Muscle layer of duodenum (tissue), 2 donors: Measurements from ENCODE around the gene AKNA.

Experiments
- H3K27ac ChIP-seq: one replicate; pipeline ENCODE4 v1.7.0; 2013; ENCODE audit warnings: mild to moderate bottlenecking, low read length
- H3K27me3 ChIP-seq: one replicate; pipeline ENCODE4 v1.7.0; 2013; ENCODE audit warnings: low read depth, mild to moderate bottlenecking, control low read depth, low read length
- H3K36me3 ChIP-seq, 2 donors: one replicate each; pipeline ENCODE4 v1.7.0; 2013; ENCODE audit warnings: low read length in 2 of 2, control low read depth in 1 of 2, mild to moderate bottlenecking in 1 of 2; ENCODE audit not compliant: insufficient read depth in 2 of 2, control insufficient read depth in 1 of 2
- H3K4me1 ChIP-seq, 2 donors: one replicate each; pipeline ENCODE4 v1.7.0; 2013; ENCODE audit warnings: low read length in 2 of 2, mild to moderate bottlenecking in 2 of 2, control low read depth in 1 of 2, moderate library complexity in 1 of 2; ENCODE audit not compliant: insufficient read depth in 2 of 2, control insufficient read depth in 1 of 2
- H3K4me3 ChIP-seq, 2 donors: one replicate each; pipeline ENCODE4 v1.7.0; 2013; ENCODE audit warnings: low read length in 2 of 2, low read depth in 1 of 2, mild to moderate bottlenecking in 1 of 2
- H3K9me3 ChIP-seq, 2 donors: one replicate each; pipeline ENCODE4 v1.7.0; 2013; ENCODE audit warnings: low read length in 2 of 2, control low read depth in 1 of 2, mild to moderate bottlenecking in 1 of 2; ENCODE audit not compliant: control insufficient read depth in 1 of 2
- donor health status: healthy.

Gene AKNA

DNA sequence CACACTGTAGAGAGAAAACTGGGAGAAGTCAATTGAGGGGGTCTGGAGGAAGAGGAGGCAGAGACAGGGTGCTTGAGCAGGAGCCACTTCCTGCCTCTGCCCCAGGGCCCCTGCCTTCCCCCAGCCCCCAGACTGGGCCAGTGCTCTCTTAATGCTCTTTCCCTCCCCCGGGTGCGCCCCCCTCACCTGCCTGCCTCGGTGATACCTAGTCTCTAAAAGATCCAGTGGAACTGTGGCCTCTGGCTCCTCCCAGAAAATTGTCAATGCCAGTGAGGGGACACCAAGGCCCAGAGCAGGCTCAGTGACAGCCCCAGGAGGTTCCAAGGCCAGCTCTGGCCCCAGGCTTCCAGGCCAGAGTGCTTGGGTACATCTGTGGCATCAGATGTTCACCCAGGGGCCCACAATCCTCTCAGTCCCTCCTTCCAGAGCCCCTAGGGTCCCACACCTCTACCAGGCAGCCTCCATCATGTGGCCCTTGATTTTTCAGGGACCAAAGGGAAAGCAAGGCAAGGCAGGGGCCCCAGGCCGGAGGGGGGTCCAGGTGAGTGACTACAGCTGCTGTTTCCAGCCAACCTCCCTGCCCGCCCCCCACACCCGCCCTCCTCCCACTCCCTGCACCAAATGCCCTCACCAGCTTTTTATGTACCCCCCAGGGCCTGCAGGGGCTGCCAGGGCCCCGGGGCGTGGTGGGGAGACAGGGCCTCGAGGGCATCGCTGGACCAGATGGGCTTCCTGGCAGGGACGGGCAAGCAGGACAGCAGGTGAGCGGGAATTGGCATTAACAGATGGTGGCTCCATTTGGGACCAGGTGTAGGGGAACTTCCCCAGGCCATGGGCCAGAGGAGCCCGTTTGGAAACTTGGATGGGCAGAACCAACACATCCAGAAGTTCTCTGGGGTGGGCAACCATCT, 98.0 kb downstream of the AKNA start:
- H3K4me3 ChIP-seq = no peak overlapping the region
- H3K27me3 ChIP-seq = no peaks in the 10 kb centered on the region
- H3K4me1 ChIP-seq = no peaks in the 10 kb centered on the region
- peaks cover 2 to 5% of the 10 kb centered on the region in 2 donors for H3K9me3 ChIP-seq
- peaks cover 0 to 15% of the 10 kb centered on the region in 2 donors for H3K36me3 ChIP-seq
- H3K27ac ChIP-seq = no peak overlapping the region

DNA sequence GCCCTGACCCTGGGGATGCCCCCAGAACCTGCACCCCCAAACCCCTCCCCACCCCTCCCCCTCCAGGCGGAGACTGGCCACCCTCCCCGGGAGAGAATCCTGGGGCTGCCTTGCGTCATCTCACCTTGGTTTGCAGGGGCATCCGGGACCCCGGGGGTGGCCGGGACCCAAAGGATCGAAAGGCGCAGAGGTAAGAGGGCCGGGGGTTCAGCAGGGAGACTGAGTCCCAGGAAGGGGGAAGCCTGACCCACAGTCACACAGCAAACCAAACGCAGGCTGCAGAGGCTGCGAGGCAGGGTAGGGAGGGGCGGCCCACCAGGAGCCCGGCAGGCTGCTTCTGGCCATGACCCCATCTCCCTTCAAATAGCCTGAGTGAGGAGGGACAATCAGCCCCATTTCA, 98.7 kb downstream of the AKNA start:
- Histone ChIP-seq H3K27ac (no peak overlapping the region), H3K27me3 (no peaks in the 10 kb centered on the region), H3K36me3 (peaks cover 0 to 10% of the 10 kb centered on the region in 2 donors), H3K4me1 (no peaks in the 10 kb centered on the region), H3K4me3 (no peak overlapping the region), H3K9me3 (no peaks in the 10 kb centered on the region)

DNA sequence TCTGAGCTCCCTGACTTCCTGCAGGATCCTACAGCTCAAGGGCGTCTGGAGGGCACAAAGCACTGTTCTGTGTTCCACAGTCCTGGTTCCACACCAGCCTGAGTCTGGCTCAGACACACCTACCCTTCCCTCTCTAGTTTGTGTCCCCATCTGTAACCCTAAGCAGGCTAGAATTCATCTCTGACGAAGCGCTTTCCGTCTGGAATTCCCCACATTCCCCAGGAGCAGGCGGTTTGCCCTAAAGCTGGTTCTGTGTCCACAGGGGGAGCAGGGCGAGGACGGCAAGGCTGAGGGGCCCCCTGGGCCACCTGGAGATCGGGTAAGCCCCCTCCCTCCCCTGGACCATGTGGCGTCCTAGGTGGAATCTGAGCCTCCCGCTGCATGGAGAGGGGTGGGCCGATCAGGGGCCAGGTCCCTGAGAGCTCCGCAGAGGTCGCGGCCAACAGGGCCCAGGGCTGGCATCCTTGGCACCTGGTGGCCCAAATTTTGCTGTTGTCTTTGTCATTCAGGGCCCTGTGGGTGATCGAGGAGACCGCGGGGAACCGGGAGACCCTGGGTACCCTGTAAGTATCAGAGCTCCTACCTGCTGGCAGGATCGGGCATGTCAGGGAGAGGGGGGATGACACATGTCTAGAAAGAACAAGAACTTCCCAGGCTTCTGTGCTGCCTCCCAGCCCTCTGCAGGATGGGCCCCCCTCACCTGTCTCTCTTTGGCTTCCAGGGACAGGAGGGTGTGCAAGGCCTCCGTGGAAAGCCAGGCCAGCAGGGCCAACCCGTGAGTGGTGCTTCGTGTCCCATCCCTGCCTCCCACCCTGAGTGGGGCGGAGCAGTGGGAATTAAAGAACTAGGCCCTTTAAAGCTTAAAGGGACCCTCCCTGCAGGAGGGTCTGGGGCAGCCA, 99.3 kb downstream of the AKNA start:
- no peak overlapping the region for H3K4me3 ChIP-seq
- H3K27ac ChIP-seq = no peak overlapping the region
- H3K36me3 ChIP-seq = peaks cover 0 to 10% of the 10 kb centered on the region in 2 donors
- H3K4me1 ChIP-seq = no peaks in the 10 kb centered on the region
- no peaks in the 10 kb centered on the region for H3K27me3 ChIP-seq
- H3K9me3 ChIP-seq = no peaks in the 10 kb centered on the region

DNA sequence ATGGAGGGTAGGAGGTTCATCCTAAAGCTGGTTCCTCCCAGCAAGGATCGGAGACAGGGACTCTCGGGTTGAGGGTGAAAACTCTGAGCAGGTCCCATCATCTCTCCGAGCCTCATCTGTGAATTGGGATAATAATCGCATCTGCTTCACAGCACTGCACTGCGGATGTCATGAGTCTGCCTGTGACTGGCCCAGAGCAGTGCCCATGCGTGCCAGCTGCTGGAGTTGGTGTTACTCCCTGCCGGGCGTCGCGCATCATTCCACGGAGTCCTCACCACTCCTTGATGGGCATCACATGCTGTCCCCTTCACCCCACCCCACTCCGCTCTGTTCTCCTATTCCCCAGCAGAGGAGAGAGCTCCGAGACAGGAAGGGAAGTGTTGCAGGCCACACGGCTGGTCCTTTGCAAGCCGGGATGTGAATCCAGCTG, 100.0 kb downstream of the AKNA start:
- no peak overlapping the region for H3K4me3 ChIP-seq

DNA sequence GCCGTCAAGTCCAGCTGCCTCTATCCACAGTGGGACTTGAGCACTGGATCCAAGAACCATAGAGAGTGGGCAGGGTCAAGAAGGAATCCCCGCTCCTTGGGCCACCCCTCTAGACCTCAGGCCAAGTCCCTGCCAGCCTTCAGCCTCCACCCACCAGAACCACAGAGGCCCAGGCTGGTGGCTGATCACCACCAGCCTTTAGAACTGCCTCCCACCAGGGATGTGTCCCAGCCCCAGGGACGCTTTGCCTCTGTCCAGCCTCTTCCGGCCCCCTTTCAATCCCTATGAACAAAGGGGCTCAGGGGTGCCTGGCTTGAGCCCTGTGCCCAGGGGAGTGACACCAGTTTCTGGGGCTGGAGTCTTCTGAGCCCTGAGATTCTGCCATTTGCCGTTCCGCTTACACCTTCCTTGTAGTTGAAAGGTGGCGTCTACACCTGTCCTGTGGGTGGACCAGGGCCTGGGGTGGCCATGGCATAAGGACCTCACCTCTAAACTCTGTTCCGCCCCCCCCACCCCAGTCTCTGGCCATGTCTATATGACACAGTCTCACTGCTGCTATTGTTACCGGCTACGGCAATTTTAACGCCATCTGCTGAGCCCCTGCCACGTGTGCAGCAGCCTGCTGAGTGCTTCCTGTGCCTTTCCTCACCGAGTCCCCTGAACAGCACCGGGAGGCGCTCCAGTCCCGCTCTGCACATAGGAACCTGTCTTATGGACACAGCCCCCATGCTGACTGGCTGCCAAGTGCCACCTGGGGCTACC, 100.6 kb downstream of the AKNA start:
- no peak overlapping the region for H3K27ac ChIP-seq
- H3K9me3 ChIP-seq = no peaks in the 10 kb centered on the region
- H3K4me1 ChIP-seq = no peaks in the 10 kb centered on the region
- H3K27me3 ChIP-seq = no peaks in the 10 kb centered on the region
- peaks cover 0 to 10% of the 10 kb centered on the region in 2 donors for H3K36me3 ChIP-seq
- H3K4me3 ChIP-seq = no peak overlapping the region

More for the DNA sequence above, 100.0 kb downstream of the AKNA start:
- Histone ChIP-seq H3K27me3 (no peaks in the 10 kb centered on the region), H3K27ac (no peak overlapping the region), H3K36me3 (peaks cover 0 to 10% of the 10 kb centered on the region in 2 donors), H3K4me1 (no peaks in the 10 kb centered on the region), H3K9me3 (no peaks in the 10 kb centered on the region)

DNA sequence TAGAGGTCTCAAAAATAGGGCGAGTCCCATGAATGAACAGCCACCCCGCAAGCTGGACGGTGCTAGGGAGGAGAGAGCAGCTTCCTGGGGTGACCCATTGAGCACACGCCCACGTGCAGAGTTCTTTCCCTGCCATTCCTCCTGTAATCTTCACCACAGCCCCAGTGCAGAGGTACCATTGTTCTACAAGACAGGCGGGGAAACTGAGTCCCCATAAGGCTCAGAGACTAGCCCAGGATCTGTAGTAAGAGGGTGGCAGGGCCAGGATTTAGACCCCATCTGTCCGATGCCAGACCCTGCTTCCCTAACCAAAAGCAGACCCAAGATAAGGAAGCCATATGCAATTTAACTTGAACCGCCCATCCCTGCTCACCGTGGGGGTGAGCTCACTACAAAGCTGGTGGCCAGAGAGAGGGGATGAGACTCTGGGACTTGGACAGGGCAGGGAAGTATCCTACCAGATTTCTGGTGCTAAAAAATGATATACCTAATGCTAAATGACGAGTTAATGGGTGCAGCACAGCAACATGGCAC, 101.6 kb downstream of the AKNA start:
- Histone ChIP-seq H3K36me3 (peaks cover 0 to 9% of the 10 kb centered on the region in 2 donors), H3K27me3 (no peaks in the 10 kb centered on the region), H3K9me3 (no peaks in the 10 kb centered on the region), H3K27ac (no peak overlapping the region), H3K4me1 (no peaks in the 10 kb centered on the region), H3K4me3 (no peak overlapping the region)

DNA sequence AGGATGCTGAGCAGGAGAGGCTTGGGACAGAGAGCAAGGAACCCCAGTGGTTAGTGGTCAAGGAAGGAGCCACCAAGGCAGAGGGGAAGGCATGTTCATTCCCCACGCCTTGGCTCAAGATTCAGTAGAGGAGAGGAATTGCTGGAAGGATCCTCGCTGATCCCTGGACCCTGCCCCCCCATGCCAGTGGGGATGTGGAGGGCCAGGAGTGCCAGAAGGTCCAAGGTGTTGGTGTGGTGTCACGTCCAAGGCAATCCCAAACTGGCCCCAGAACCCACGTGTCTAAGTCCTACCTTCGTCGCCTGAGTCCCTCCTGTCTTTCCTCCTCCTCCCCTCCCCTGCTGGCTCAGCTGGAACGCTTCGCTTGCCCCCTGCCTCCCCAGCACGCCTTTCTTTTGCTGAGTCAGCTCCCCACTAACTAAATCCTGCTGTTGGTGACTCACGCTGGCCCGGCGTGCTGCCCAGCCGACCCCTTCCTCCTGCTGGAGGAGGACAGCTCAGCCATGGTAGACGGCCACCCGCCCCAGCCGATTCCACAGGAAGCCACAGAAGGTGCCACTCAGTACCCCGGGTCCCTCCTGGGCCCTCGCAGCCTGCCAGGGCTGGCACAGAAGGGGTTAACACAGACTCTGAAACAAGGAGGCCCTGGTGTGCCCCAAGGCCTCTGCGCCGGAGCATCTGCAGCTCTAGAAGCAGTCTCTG, 102.5 kb downstream of the AKNA start:
- no peaks in the 10 kb centered on the region for H3K4me1 ChIP-seq
- no peaks in the 10 kb centered on the region for H3K9me3 ChIP-seq
- no peak overlapping the region for H3K4me3 ChIP-seq
- H3K27me3 ChIP-seq = no peaks in the 10 kb centered on the region
- peaks cover 0 to 9% of the 10 kb centered on the region in 2 donors for H3K36me3 ChIP-seq
- no peak overlapping the region for H3K27ac ChIP-seq

DNA sequence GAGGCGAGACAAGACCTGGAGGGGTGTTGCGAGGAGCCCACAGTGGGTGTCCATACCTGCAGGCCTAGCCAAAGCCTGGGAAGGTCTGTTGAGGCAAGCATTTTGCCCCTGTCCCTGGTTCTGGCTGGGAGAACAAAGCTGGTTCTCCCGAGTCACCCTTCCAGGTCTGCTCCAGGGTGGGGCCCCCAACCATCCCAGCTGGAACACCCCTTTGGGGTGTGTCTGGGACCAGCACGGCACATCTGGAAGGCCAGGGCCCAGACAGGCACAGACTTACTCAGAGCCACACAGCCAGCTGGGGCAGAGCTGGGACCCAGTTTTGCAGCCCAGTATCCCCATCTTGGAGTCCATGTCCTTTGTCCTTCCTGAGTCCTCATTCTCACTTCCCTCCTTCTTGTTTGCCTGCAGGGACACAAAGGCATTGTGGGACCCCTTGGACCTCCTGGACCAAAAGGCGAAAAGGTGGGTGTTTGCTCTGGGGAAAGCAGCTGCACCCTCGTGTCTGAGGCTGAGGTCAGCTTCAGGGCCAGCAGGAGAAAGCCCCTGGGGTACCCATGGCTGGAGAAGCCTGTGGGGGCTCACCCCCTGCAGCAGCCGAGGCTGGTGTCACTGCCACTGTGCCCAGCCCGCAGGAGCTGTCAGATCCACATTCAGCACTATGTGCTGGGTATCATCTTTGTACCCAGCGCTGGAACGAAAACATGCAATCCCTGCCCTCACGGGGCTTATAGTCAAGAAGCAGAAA, 103.3 kb downstream of the AKNA start:
- H3K27me3 ChIP-seq = no peaks in the 10 kb centered on the region
- H3K4me1 ChIP-seq = no peaks in the 10 kb centered on the region
- H3K36me3 ChIP-seq = peaks cover 0 to 9% of the 10 kb centered on the region in 2 donors
- no peak overlapping the region for H3K4me3 ChIP-seq
- H3K27ac ChIP-seq = no peak overlapping the region
- H3K9me3 ChIP-seq = no peaks in the 10 kb centered on the region
